NOMO-1 treated with DMSO at 0.1 percent for 48 hours (cell line): ENCODE data around the gene TDG.

ENCODE experiments used
- DNase-seq: peaks from one replicate; lab custom pipeline; 2025; ENCODE audit not compliant: unreplicated experiment; lab: John Stamatoyannopoulos, UW

TDG gene

DNA sequence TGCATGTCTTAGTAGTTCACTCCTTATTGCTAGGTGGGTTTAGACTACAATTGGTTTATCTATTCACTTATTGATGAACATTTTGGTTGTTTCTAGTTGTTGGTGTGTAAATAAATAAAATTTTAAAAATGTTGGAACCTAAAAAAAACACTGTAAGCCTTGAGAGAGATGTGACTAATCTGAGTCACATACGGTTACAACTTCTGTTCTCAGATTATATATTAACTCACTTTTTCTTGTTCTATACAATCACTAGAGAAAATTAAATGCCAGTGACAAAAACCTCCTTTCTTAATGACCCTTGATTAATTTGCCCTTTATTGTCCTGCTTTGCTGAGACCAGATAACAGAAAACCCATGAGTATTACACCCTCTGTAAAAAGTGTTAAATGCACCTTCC is 7.1 kb upstream of the TDG start:
- DNase-seq: no peak

DNA sequence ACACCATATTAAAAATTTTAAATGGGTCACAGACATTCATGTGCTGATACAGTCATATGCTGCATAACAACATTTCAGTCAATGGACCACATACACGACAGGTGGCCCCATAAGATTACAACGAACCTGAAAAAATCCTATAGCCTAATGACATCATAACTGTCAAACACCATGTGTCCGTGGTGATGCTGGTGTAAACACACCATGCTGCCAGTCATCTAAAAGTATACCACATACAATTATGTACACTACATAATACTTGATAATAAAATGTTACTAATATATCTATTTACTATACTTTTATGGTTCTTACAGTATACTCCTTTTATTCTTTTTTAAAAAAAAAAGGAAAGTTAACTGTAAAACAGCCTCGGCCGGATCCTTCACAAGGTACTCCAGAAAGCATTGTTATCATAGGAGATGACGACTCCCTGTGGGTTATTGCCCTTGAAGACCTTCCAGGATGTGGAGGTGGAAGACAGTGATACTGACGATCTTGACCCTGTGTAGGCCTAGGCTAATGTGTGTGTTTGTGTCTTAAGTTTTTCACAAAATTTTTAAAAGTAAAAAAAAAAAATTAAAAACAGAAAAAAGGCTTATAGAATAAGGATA is 5.0 kb upstream of the TDG start:
- DNase-seq: no peak

GRCh38 chr12:103962493-103962892 is 3.2 kb upstream of the TDG start:
- DNase-seq: no peak

DNA sequence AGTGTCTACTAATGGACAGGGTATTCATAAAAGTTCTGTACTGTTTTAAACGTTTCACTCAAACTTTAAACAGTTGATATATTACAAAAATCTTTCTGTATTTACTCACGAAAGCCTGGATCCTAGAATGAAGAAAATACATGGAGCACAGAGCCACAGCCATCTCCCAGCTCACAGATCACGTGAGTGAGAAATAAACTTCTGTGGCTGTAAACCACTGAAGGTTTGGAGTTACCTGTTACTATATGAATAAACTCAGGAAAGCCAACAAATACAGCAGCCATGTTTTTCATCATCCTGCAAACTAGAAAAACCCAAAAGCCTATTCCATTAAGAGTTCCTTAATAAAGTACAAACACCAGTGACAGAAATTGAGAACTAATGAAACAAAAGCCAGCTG is 867 bp upstream of the TDG start:
- DNase-seq: no peak

- DNase-seq: no peak
Observed at GRCh38 chr12:103965255-103965589, 450 bp upstream of the TDG start.

- DNase-seq: no peak
Observed at GRCh38 chr12:103966736-103967135, 1.1 kb downstream of the TDG start.

DNA sequence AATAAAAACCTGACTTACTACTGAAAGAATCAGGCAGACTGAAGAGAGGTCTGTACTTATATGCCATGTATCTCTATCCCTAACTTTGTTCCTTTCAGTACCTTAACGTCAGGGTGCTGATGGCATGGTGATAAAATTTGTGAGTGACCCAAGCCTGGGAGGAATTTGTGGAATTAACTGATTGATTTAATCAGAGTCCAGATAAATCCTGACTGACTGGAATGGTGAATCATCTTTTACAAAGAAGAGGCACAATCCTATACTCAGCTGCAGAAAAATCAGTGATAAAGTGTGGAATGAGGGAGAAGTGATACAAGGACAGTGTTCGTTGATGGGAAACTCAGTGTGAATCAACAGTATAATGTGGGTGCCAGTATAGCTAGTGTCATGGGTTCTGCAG is 3.7 kb downstream of the TDG start:
- DNase-seq: no peak

DNA sequence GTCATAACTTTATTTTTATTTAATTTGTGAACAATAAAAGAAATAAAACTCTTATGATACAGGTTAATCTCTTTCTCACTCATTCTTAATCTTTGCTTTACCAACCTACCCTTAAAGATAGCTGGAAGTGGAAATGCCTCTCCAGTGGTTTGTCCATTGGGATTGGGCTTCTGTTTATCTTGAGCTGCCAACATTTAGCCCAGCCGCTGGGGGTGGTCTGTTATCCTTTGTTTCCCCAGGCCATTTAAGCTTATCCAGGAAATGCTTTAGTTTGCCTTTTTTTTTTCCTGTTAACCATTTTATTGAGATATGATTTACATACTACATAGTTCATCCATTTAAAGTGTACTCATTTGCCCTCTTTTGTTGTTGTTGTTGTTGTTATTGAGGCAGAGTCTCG is 8.2 kb downstream of the TDG start:
- no peak for DNase-seq

GRCh38 chr12:103975368-103975767 is 9.7 kb downstream of the TDG start:
- no peak for DNase-seq

- no peak for DNase-seq
Observed at GRCh38 chr12:103978384-103978982, 12.8 kb downstream of the TDG start.

GRCh38 chr12:103986829-103987228 is 21.2 kb downstream of the TDG start:
- no peak for DNase-seq

- no peak for DNase-seq
Observed at GRCh38 chr12:103994235-103994634, 28.6 kb downstream of the TDG start.

GRCh38 chr12:103996595-103996994 is 30.9 kb downstream of the TDG start:
- no peak for DNase-seq

DNA sequence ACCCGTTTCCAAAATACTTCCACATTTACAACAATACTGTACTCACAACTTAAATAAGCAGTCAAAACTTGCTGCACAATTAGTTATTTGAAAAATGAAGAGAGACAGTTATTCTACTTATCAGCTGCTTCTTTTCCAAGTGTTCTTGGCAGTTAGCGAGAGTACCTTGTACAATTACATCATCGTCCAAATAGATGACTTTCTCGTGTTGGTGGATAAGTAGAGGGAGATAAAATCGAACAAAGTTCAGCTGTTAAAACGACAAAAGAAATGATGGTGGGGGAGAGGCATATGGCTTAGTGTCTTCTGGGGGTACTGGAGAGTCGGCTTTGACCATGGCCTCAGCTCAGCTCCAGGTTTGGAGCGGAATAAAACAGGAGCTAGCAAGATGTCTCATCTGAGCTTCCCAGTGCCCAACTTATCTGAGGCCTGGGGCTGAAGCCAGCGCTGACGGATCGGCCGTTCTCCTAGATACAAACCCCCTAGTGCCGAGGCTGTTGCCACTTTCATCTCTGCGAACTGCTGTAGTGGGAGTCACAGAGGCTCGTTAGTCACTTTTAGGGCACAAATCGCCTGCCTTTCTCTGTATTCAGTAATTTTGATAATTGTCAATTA is 31.7 kb downstream of the TDG start:
- no peak for DNase-seq

DNA sequence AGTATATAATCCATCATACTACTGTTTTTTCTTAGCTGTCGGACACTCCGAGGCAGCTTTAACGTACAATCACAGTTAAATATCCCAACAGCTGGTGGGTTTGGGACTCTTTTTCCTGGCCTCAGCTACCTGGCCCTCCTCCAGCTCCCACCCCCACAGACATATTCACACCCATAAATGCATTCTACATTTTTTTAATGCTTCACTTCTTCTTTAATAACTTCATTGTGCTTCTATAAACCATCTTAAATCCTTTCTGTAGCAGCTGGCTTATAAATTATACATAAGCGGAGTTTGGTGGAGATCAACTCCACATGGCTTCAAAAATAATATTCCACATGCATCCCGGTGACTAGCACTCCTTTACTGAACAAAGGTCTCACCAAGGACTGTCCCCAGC is 33.3 kb downstream of the TDG start:
- DNase-seq: no peak

- no peak for DNase-seq
Observed at GRCh38 chr12:104000807-104001434, 35.2 kb downstream of the TDG start.

- no peak for DNase-seq
Observed at GRCh38 chr12:104002686-104003085, 37.0 kb downstream of the TDG start.

DNA sequence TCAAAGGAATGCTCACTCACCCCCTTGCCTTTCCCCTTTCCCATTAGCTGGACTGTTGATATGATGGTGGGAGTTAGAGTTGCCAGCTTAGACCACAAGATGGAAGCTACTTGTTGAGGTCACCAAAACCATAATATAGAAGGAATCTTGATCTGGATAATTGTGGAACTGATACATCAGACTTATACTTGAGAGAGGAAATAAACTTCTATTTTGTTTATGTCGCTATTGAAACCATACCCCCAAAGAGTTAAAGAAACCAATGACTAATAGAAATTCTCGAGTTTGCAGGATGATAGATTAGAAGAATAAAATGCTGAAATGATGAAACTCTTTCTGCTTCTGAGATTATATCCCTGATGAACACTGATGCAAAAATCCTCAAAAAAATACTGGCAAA is 37.9 kb downstream of the TDG start:
- no peak for DNase-seq

GRCh38 chr12:104006929-104007328 is 41.3 kb downstream of the TDG start:
- DNase-seq: no peak

DNA sequence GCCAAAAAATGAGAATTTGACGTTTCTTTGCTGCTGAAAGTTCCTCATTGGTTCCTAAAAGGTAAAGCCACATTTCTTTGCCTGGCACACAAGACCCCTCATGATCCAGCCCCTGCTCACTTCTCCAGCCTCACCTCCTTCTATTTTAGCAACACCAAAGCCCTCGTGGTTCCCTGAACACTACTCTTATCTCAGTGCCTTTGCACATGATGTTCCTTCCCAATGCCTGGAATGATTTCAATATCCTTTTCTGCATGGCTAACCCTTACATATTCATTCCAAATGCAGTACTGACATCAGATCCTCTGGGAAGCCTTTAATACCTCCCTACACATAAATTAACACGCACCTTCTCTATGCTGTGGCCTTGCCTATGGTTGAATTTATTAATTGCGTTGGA is 44.4 kb downstream of the TDG start:
- DNase-seq: no peak

GRCh38 chr12:104010606-104011169 is 45.0 kb downstream of the TDG start:
- DNase-seq: no peak

- DNase-seq: no peak
Observed at GRCh38 chr12:104011253-104011652, 45.6 kb downstream of the TDG start.
